ENCODE measurements around the gene PARP9.
"Not testable (repeated sequence)": the region's sequence is repeated elsewhere in the genome, so short reads cannot be mapped to it uniquely, and the experiment has no call there.

The PARP9 gene

DNA sequence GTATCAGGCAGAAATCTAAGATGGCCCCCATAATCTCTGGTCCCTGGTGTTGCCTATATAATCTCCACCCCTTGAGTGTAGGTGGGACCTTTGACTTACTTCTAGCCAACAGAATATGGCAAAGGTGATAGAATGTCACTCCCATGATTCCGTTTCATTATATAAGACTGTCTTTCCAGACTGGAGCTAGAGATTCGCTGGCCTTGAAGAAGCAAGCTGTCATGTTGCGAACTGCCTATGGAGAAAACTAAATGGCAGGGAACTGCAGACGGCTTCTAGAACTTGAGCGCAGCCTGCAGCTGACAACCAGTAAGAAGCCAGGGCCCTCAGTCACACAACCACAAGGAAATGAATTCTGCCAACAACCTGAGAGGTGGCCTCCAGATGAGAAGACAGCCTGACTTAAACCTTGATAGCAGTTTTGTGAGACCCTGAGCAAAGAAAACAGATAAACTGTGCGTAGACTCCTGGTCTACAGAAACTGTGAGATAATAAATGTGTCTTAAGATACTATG, 47.2 kb downstream of the PARP9 start:
- DNase-seq = no peak

DNA sequence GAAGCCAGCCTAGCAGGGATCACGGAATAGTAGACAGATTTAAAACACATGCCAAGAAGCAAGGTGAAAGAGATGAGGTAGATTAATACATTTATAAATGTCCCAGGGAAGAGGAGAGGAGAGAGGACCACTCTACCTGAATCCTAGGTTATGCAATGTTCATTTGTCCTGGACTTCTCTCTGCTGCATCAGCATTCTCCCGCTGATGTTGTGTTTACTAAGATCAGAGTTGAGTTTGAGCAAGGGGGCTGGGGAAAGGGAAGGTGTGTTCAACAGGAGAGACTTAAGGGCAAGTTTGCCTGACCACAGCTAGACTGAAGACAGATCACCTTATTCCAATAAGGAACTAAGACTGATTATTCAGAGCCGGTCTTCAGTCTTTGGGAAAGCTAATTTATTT, 48.2 kb downstream of the PARP9 start:
- DNase-seq = no peak

DNA sequence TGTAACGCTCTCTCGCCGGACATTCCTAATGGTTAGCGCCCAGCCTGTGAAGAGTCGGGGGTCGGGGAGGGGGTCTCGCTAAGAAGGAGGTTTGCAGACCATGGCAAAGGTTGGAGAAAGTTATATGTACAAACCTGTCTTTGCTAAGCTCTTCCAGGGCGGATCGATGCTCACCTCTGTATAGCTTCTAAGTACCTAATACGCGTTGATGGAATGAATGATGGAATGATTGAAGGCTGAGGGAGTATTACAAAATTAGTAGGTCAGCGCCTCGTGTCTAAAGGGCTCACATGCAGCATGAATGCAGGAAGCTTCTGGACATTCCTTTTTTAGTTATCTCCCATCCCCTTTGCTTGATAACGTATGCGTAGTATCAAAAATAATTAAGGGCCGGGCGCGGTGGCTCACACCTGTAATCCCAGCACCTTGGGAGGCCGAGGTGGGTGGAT, 49.1 kb downstream of the PARP9 start:
- DNase-seq = no peak

DNA sequence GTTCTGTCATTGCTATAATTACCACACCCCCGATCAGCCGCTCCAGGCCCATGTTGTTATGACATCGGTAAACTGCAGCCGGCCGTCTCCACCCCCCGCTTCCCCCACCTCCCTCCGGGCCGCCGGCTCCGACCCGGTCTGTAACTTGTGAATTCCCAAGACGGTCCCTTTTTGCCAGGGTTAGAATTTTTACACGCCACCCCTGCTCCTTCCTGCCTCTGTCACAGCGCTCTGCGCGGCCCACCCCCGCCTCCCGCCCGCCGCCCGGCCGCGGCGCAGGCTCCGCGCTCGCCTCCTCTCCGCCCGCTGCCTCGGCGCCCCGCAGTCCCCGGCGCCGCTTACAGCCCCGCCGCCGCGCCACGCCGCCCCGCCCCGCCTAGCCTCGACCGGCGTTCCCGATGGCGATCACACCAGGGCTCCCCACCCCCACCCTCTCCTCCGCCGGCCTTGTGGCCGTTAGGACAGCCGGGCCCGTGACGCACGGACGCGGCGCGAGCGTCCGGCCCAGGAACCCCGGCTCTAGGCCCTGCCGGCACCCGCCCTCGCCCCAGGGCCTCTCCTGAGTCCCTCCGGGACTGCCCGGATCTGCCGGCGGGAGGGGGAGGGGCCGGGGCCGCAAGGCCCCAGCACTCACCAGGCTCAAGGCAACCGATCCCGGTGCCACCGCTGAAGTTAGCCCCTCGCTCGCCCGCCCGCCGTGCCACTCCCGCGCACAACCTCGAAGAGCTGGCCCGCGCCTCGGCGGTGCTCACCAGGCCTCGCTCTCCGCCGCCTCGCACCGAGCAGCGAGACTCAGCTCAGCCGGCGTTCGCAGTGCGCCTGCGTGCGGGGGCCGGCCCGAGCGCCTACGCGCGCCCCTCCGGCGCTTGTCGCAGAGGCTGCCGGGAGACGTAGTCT, 49.7 kb downstream of the PARP9 start, which contains the start of gene KPNA1:
Gene KPNA1, minus strand, starts transcription at position 817 of the 897 bp plus-strand sequence. CDS start 18,374 bp downstream, outside the sequence.
- DNase-seq = peak; percentile 67 to 85 (median 76)

DNA sequence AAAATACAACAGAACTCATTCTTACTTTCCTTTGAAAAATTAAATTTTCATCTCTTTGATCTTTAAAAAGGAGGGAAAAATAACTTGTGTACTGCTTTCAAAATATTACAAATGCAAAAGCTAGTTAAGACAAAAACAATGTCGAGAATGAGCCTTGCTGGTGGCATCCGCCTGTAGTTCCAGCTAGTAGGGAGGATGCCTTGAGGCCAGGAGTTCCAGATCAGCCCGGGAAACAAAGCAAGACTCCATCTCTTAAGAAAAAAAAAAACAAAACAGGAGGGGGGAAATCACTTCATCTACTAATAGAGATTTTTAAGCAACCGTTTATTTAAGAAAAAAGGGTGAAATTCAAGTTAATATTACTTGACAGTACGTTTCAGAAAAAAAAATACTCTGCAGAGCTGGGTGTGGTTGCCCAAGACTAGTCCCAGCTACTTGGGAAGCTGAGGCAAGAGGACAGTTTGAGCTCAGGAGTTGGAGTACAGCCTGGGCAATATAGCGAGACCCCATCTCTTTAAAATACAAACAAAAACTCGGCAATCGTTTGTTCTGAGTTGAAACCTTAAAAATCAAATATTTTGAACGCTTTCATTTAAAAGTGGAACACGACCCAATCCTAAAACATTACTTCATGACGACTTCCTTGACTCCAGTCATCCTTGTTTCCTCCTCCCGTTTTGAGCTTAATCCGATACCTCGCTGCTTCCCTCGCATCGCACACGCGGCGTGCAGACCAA, 50.5 kb downstream of the PARP9 start:
- DNase-seq = no peak

DNA sequence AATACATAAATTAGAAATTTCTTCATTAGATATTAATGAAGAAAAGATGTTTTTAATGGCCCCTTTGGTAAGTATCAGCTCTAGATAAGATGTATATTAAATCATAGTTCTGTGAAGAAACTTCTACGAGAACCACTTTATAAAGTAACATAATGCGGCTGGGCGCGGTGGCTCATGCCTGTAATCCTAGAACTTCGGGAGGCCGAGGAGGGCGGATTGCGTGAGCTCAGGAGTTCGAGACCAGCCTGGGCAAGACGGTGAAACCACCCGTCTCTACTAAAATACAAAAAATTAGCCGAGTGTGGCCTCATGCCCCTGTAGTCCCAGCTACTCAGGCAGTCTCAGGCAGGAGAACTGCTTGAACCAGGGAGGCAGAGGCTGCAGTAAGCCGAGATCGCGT, 51.8 kb downstream of the PARP9 start:
- no peak for DNase-seq

DNA sequence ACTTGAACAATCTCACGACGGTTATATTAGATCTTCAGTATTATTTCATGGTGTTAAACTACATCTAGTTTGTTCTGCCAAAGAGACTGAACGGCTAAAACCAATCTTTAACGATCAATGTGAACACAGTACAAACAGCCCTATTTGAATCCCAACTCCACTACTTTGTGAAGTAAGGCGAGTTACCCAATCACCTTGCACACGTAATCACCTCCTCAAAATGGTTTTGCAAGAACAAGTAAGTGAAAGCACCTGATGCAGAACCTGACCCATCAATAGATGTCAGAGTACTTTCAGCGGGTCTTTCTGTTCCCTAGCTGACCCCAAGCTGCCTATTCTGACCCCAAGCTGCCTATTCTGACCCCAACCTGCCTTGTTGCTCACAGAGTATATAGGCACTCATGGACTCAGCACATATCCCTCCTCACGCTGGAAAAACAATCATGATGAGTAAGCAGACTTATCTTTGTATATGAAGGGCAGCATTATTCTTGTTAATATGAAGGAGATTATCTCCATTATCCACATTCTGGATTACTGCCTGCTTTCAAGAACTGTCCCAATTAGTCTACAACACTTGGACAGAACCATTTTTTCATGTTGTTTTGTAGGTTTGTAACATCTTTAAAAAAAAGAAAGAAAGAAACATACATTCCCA, 53.1 kb downstream of the PARP9 start:
- DNase-seq = no peak

DNA sequence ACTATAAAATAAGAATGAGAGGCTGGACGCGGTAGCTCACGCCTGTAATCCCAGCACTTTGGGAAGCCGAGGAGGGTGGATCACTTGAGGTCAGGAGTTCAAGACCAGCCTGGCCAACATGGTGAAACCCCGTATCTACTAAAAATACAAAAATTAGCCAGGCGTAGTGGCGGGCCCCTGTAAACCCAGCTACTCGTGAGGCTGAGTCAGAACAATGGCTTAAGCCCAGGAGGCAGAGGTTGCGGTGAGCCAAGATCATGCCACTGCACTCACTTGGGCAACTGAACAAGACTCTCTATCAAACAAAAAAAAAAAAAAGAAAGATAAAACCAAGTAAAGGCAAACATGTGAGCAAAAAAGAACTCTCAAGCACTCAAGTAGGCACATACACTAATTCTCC, 55.2 kb downstream of the PARP9 start:
- DNase-seq = not testable (repeated sequence)

DNA sequence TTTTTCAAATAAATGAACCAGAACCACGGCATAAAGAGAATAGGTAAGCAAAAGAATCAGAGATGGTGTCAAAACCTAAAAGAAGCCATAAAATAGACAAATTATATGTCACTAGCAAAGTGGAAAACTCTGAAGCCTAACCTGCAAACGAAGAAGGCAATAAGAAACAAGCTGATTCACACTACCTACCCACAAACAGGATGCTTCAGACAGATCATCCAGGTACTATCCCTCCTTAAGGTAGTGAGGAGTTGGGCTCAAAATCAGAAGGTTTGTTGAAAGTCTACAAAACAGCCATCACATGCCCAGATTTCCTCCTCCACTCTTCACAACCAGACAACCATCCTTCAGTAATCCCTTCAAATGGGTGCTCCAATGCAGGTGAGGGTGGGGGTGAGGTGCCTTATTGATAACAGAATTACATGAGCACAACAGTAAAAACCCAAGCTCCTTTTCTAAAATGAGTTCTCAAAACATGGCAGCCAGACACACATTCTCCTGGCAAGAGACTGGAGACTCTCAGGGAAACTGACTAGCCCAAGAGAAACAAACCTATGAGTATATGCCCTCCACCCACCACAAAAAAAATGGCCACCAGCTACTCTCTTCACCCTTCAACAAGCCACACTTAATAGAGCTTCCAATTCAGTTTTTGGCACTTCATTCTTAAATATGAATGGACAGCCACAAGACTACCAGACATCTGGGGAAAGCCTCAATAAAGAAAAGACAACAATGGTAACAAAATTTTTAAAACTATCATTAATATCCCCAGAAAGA, 55.8 kb downstream of the PARP9 start:
- DNase-seq = no peak

DNA sequence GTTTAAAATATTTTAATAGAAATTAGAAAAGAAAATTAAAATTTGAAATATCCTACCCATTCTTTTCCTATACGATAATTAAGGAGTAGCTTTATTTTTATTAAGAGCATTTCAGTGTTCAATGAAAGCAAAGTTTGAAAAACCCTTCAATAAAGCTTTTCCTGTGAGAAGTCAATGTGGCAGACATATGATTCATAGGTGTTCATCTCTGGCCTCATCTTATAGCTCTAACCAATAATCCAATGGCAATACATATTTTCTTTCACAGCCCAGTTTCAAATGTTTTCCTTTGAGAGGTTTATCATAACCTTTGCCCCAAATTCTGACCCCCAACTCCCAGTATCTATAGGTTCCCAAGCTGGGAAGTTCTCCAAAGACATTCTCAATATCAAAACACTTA, 57.6 kb downstream of the PARP9 start:
- DNase-seq = no peak

DNA sequence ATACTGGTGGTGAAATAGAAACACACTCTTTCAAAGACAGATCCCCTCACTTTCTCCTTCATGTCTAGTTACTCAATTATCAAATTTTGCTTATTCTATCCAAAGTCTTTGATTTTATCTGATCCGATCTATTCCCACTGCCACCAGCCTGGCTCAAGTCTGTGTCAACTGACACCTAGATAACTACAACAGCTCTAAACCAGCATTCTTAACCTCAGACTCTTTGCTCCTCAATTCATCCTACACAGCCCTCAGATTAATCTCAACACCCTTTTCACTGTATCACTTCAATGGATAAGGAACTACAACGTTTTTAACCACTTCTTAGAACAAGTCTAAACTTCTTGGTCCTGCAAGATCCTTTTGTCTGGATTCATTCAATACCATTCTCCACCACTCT, 58.4 kb downstream of the PARP9 start:
- DNase-seq = no peak

DNA sequence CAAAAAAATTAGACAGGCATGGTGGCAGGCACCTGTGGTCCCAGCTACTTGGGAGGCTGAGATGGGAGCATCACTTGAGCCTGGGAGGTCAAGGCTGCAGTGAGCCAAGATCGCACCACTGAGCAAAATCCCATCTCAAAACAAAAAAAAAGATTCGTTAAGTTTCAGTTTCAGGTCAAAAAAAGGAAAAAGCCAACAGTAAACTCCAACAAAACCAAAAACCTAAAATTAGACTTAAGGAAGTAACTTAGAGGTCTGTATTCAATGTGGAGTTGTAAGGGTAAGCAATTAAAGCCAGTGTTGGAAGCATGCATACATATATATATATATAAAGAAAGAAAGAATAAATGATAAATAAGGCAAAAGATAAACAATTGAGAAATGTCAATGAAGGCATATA, 61.2 kb downstream of the PARP9 start:
- no peak for DNase-seq

DNA sequence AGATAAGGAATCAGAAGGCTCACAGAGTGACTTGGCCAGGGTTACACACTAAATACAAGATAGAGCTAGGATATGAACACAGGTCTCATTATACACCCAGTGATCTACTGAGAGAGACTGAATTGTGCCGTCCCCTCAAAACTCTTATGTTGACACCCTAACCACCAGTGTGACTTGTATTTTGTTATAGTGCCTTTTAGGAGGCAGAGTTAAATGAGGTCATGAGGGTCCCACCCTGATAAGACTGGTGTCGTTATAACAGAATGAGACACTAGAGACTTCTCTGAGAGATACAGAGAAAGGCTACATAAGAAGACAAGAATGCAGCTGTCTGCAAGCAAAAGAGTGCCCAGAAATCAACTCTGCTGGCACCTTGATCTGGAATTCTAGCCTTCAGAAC, 62.0 kb downstream of the PARP9 start:
- DNase-seq = no peak

DNA sequence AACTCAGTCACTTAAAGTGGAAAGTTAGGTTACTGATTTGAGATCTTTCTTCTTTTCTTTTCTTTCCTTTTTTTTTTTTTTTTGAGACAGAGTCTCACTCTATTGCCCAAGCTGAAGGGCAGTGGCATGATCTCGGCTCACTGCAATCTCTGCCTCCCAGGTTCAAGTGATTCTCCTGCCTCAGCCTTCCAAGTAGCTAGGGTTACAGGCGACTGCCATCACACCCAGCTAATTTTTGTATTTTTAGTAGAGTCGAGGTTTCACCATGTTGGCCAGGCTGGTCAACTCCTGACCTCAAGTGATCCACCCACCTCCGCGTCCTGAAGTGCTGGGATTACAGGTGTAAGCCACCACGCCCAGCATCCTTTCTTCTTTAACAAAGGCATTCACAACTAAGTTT, 63.1 kb downstream of the PARP9 start:
- not testable (repeated sequence) for DNase-seq

DNA sequence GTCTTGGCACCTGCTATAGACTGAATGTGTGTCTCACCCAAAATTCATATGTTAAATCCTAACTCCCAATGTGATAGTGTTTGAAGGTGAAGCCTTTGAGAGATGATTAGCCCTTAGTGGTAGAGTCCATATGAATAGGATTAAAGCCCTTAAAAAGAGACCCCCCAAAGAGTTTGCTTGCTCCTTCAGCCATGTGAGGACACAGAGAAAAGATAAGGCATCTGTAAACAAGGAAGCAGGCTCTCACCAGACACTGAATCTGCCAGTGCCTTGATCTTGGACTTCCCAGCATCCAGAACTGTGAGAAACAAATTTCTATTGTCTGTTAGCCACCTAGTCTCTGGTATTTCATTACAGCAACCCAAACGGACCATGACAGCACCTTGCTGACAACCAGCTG, 65.9 kb downstream of the PARP9 start:
- DNase-seq = no peak

DNA sequence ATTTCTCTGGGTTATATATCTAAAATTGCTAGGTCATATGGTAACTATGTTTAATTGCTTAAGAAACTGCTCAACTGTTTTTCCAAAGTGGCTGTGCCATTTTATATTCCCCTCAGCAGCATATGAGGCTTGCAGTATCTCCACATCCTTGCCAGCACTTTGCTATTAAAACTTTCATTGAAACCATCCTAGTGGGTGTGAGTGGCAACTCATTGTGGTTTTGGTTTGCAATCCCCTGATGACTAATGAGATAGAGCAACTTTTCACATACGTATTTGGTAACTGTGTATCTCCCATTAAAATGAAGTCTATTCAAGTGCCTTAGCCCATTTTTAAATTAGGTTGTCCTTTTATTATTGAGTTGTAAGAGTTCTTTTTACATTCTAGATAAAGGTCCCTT, 66.7 kb downstream of the PARP9 start:
- DNase-seq = no peak

DNA sequence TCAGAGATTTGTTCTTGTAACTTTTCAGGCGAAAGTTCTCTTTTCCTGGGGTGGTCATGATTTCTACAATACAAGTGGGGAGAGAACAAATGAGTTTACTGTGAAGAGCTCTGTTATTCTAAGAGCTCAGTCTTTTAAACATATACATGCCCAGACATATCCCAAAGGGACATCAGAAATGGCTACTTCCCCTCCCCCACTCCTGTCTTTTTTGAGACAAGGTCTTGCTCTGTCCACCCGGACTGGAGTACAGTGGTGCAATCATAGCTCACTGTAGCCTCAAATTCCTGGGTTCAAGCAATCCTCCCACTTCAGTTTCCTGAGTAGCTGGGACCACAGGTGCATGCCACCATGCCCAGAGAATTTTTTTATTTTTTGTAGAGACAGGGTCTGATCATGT, 67.6 kb downstream of the PARP9 start:
- DNase-seq = no peak

DNA sequence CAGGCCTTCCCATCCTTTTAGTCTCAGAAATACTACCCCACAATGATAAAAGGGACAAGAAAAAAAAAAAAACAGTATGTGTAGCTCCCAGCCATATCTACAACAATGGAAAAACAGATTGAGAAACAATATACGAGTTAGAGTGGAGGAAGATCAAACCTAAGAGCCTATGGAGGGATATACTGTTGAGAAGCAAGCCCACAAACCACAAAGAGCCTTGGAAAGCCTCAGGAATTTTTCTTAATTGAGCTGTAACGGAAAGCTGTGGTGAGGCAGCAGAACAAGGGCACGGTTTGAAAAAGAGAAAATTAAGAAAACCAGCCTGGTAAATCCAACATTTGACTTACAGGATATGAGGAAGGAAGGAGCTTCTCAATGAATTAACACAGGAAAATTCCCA, 70.8 kb downstream of the PARP9 start:
- no peak for DNase-seq

DNA sequence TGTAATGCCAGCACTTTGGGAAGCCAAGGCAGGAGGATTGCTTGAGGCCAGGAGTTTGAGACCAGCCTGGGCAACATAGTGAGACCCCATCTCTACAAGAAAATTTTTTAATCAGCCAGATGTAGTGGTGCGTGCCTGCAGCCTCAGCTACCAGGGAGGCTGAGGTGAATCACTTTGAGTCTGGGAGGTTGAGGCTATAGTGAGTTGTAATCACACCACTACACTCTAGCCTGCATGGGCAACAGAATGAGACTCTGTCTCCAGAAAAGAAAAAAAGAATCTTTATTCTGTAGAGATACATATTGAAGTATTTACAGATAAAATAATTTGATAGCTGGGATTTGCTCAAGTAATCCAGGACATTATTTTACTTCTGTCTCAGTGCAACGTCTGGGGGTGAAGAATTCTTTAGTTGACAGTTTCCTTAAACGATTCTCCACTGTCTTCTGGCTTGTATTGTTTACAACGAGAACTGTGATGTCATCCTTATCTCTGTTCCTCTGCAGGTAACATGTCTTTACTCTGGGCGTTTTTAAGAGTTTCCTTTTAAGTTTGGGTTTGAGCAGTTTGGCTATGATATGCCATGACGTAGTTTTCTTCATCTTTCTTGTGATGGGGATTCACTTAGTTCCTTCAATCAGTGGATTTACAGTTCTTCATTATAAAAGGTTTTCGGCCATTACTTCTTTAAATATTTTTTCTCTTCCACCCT, 75.7 kb downstream of the PARP9 start:
- DNase-seq = no peak

DNA sequence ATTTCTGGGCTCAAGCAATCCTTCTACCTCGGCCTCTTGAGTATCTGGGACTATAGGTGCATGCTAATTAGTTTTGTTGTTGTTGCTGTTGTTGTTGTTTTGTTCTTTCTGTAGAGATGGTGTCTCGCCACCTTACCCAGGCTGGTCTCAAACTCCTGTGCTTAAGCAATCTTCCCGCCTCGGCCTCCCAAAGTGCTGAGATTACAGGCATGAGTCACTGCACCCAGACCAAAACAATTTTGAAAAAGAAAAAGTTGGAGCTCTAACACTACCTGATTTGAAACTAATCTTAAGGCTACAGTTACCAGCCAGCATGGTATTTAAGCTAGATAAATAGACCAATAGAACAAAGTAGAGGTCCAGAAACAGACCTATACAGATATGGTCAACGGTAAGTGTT, 79.1 kb downstream of the PARP9 start:
- DNase-seq = no peak

DNA sequence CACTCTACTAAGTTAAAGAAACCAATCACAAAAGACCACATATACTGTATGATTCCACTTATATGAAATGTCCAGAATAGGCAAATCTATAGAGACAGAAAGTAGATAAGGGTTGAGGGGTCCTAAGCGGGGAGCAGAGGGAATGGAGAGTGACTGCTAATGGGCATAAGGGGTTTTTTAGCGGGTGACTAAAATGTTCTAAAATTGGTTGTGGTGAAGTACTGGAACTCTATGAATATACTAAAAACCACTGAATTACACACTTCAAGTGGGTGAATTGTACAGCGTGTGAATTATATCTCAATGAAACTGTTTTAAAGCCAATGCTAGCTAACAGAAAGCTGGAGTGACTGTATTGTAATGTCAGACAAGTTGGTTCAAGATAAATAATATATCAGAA, 82.7 kb downstream of the PARP9 start:
- DNase-seq = no peak
